ENCODE data around the gene TAB2. TPM values are rescaled to one million over a fixed set of nuclear protein-coding genes. Genes with fewer than 3 reads are reported as not detected.

The TAB2 gene
- total and polyA plus RNA-seq, 5 donors from 2014 or later, result 21.6 to 180 (median 22.3) TPM

DNA sequence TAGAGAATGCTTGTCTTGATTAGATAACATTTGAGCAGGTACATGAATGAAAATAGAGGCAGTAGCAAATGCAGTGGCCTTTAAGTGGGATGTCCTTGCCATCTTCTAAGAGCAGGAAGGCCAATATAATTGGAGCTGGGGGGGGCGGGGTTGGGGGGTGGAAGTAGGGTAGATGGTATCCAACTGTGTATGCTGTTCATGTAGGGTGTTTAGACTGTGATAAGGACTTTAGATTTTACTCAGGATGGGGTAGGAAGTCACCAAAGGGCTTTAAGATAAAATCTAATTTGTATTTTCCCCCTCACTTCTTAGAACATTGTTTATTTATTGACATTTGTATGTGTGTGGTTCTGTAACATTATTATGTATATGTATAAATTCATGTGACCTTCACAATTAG, 12.0 kb downstream of the TAB2 start:
- Mint-ChIP-seq H3K27me3 (no peaks in the 10 kb centered on the region), H3K9me3 (no peaks in the 10 kb centered on the region), H3K36me3 (no peaks in the 10 kb centered on the region), H3K27ac (peak overlapping the region; percentile 4 to 89 (median 78)), H3K4me3 (peak overlapping the region; percentile 55 to 89 (median 68)), H3K4me1 (peaks cover 68 to 99% (median 87%) of the 10 kb centered on the region in 4 donors)
- DNase-seq (peak in 1 of 3 donors; percentile 42), ATAC-seq (ENCODE audit: low read depth in 2 of 2) (no peak)
- Histone ChIP-seq H3K27me3 (ENCODE audit: control insufficient read depth, insufficient read depth, low read length) (no peaks in the 10 kb centered on the region), H3K9me3 (ENCODE audit: control insufficient read depth in 2 of 2, low read length in 2 of 2) (no peaks in the 10 kb centered on the region), H3K4me1 (ENCODE audit: control insufficient read depth, insufficient read depth, low read length, poor library complexity, severe bottlenecking) (peaks cover 98% of the 10 kb centered on the region), H3K27ac (ENCODE audit: insufficient read depth, low read length, poor library complexity, severe bottlenecking) (peak overlapping the region; percentile 48), H3K4me3 (ENCODE audit: low read depth, low read length) (peak overlapping the region; percentile 68), H3K36me3 (ENCODE audit: control insufficient read depth, insufficient read depth, low read length) (peaks cover 2% of the 10 kb centered on the region)

DNA sequence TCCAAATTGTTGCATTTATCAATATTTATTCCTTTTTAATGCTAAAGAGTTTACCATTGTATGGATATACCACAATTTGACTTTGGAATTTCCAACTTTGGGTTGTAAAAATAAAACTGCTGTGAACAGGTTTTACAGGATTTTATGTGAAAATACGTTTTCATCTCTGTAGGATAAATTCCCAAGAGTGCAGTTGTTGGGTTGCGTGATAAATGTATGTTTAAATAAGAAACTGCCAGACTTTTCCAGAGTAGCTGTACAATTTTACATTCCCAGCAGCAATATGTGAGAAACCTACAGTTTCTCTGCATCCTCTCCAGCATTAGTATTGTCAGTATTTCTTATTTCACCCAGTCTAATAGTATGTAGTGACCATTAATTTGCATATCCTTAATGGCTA, 12.6 kb downstream of the TAB2 start:
- Histone ChIP-seq H3K27me3 (ENCODE audit: control insufficient read depth, insufficient read depth, low read length) (no peaks in the 10 kb centered on the region), H3K36me3 (ENCODE audit: control insufficient read depth, insufficient read depth, low read length) (peaks cover 2% of the 10 kb centered on the region), H3K27ac (ENCODE audit: insufficient read depth, low read length, poor library complexity, severe bottlenecking) (peak overlapping the region; percentile 48), H3K4me1 (ENCODE audit: control insufficient read depth, insufficient read depth, low read length, poor library complexity, severe bottlenecking) (peaks cover 98% of the 10 kb centered on the region), H3K9me3 (ENCODE audit: control insufficient read depth in 2 of 2, low read length in 2 of 2) (no peaks in the 10 kb centered on the region), H3K4me3 (ENCODE audit: low read depth, low read length) (peak overlapping the region; percentile 68)
- no peak for DNase-seq
- no peaks in the 10 kb centered on the region for H3K27me3 Mint-ChIP-seq
- H3K36me3 Mint-ChIP-seq, result no peaks in the 10 kb centered on the region
- ATAC-seq (ENCODE audit: low read depth in 2 of 2), result no peak
- peak overlapping the region; percentile 54 to 81 (median 62) for H3K27ac Mint-ChIP-seq
- peaks cover 72 to 99% (median 87%) of the 10 kb centered on the region in 4 donors for H3K4me1 Mint-ChIP-seq
- H3K4me3 Mint-ChIP-seq, result peak overlapping the region; percentile 72 to 86 (median 75)
- no peaks in the 10 kb centered on the region for H3K9me3 Mint-ChIP-seq

DNA sequence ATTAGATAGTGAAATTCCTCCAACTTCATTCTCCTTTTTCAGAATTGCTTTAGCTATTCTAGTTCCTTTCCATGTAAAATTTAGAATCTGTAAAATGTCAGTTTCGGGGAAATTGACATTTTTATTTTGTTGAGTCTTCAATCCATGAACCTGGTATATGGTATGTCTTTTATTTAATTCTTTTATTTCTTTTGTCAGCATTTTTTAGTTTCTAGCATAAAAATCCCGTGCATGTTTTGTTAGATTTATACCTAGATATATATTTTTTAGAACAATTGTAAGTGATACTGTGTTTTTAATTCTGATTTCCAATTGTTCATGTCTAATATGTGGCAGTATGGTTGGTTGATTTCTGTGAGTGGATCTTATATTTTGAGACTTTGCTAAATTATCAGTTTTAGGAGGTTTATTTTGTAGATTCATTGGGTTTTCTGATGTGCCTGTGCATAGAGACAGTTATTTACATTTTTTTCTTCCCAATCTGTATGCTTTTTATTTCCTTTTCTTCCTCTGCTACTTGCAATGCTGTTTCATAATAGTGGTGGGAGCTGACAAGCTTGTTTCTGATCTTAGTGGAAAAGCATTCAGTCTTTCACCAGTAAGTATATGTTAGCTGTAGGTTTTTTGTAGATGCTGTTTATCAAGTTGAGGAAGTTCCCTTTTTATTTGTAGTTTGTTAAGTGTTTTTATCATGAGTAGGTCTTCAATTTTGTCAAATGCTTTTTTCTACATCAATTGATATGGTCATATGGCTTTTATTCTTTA, 13.7 kb downstream of the TAB2 start:
- H3K36me3 Mint-ChIP-seq, result no peaks in the 10 kb centered on the region
- Histone ChIP-seq H3K36me3 (ENCODE audit: control insufficient read depth, insufficient read depth, low read length) (no peaks in the 10 kb centered on the region), H3K9me3 (ENCODE audit: control insufficient read depth in 2 of 2, low read length in 2 of 2) (no peaks in the 10 kb centered on the region), H3K27me3 (ENCODE audit: control insufficient read depth, insufficient read depth, low read length) (no peaks in the 10 kb centered on the region), H3K27ac (ENCODE audit: insufficient read depth, low read length, poor library complexity, severe bottlenecking) (no peak overlapping the region), H3K4me1 (ENCODE audit: control insufficient read depth, insufficient read depth, low read length, poor library complexity, severe bottlenecking) (peaks cover 99% of the 10 kb centered on the region), H3K4me3 (ENCODE audit: low read depth, low read length) (peak overlapping the region; percentile 68)
- H3K4me3 Mint-ChIP-seq, result peak overlapping the region; percentile 72 to 86 (median 75)
- no peaks in the 10 kb centered on the region for H3K27me3 Mint-ChIP-seq
- ATAC-seq (ENCODE audit: low read depth in 2 of 2) (no peak), DNase-seq (no peak)
- peaks cover 75 to 99% (median 86%) of the 10 kb centered on the region in 4 donors for H3K4me1 Mint-ChIP-seq
- peak overlapping the region; percentile 57 to 62 (median 62) for H3K27ac Mint-ChIP-seq
- no peaks in the 10 kb centered on the region for H3K9me3 Mint-ChIP-seq

DNA sequence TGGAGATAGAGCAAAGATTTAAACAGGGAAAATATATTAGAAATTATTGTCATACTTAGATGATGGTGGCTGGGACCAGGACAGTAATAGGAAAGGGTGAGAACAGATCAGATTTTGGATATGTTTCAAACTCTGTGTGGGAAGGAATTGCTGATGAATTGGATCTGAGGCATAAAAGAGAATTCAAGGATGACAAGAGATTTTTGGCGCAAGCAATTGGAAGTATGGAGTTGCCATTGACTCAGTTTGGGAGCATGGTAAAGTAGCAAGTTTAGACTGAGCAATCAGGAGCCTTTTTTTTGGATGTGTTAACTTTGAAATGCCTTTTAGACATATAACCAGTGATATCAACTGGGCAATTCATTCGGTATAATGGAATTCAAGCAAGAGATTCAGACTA, 14.4 kb downstream of the TAB2 start:
- peak overlapping the region; percentile 72 to 86 (median 75) for H3K4me3 Mint-ChIP-seq
- peak overlapping the region; percentile 57 to 62 (median 62) for H3K27ac Mint-ChIP-seq
- H3K4me3 ChIP-seq (ENCODE audit: low read depth, low read length), result peak overlapping the region; percentile 68
- no peak for ATAC-seq (ENCODE audit: low read depth in 2 of 2)
- H3K27ac ChIP-seq (ENCODE audit: insufficient read depth, low read length, poor library complexity, severe bottlenecking), result no peak overlapping the region
- H3K27me3 Mint-ChIP-seq, result no peaks in the 10 kb centered on the region
- peaks cover 80 to 99% (median 88%) of the 10 kb centered on the region in 4 donors for H3K4me1 Mint-ChIP-seq
- no peaks in the 10 kb centered on the region for H3K9me3 ChIP-seq (ENCODE audit: control insufficient read depth in 2 of 2, low read length in 2 of 2)
- H3K4me1 ChIP-seq (ENCODE audit: control insufficient read depth, insufficient read depth, low read length, poor library complexity, severe bottlenecking), result peaks cover 100% of the 10 kb centered on the region
- H3K27me3 ChIP-seq (ENCODE audit: control insufficient read depth, insufficient read depth, low read length), result no peaks in the 10 kb centered on the region
- H3K36me3 ChIP-seq (ENCODE audit: control insufficient read depth, insufficient read depth, low read length), result no peaks in the 10 kb centered on the region
- H3K36me3 Mint-ChIP-seq, result no peaks in the 10 kb centered on the region
- no peak for DNase-seq
- no peaks in the 10 kb centered on the region for H3K9me3 Mint-ChIP-seq

DNA sequence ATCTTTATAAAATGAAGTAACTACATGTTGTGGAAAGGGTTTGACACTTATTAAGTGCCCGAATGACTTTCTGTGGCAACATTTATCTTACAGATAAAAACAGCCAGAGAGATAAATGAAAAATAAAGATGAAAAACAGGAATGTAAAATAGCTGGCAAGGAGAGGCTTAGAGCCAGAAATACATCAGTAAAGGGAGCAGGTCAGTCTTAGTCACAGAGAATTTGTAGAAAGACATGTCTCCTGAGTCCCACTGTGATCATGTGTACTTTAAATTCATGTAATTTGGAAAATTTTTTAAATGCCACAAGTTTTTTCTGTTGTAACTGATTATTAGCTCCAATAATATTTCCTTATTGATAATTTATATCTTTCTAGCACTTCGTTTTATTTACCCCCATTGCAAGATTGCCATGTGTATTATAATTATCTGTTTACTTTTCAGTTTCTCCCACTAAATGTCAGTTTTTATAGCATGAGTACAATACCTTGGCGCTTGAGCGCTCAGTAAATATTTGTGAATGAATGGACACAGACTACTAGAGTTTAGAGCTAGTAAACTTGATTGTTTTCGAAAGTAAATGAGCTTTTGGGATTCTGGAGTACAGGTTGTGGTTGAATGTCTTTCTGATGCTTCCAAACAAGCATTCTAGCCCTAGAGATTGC, 15.2 kb downstream of the TAB2 start:
- Mint-ChIP-seq H3K4me3 (peak overlapping the region; percentile 72 to 86 (median 75)), H3K9me3 (no peaks in the 10 kb centered on the region), H3K27me3 (no peaks in the 10 kb centered on the region), H3K36me3 (no peaks in the 10 kb centered on the region), H3K27ac (peak overlapping the region; percentile 15 to 62 (median 45)), H3K4me1 (peaks cover 83 to 97% (median 88%) of the 10 kb centered on the region in 4 donors)
- peaks cover 100% of the 10 kb centered on the region for H3K4me1 ChIP-seq (ENCODE audit: control insufficient read depth, insufficient read depth, low read length, poor library complexity, severe bottlenecking)
- H3K27me3 ChIP-seq (ENCODE audit: control insufficient read depth, insufficient read depth, low read length), result no peaks in the 10 kb centered on the region
- DNase-seq (no peak), ATAC-seq (ENCODE audit: low read depth in 2 of 2) (no peak)
- no peaks in the 10 kb centered on the region for H3K9me3 ChIP-seq (ENCODE audit: control insufficient read depth in 2 of 2, low read length in 2 of 2)
- peak overlapping the region; percentile 30 for H3K27ac ChIP-seq (ENCODE audit: insufficient read depth, low read length, poor library complexity, severe bottlenecking)
- H3K4me3 ChIP-seq (ENCODE audit: low read depth, low read length), result peak overlapping the region; percentile 68
- no peaks in the 10 kb centered on the region for H3K36me3 ChIP-seq (ENCODE audit: control insufficient read depth, insufficient read depth, low read length)

DNA sequence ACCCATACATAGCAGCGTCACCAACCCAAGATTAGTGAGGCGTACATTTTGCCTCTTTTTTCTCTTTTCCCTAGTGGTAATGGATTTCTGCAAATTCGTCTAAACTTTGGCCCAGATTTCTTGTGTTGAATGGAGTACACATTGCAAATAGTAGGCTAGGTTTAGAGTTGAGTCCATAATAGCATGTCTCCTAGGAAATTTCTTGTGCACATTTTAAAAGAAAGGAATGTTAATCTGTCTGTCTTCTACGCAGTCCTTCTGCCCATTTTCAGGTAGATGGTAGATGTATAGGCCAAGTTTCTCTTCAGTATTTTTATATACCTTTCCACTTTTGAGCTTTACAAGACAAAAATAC, 15.7 kb downstream of the TAB2 start:
- no peak for ATAC-seq (ENCODE audit: low read depth in 2 of 2)

DNA sequence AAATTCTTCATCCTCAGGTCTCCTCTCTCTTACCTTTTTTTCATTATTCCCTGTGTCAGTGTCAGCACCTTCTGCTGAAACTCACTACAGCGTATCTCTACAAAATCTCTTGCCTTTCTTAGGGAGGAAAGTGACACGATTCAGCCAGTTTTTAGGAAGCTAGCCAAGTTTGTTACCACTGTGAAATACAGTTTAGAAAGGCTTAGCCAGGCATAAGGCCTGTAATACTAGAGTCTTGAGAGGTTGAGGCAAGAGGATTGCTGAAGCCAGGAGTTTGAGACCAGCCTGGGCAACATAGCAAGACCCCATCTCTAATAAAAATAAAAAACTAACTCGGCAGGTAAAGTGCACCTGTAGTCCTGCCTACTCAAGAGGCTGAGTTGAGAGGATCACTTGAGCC, 16.7 kb downstream of the TAB2 start:
- H3K4me1 ChIP-seq (ENCODE audit: control insufficient read depth, insufficient read depth, low read length, poor library complexity, severe bottlenecking), result peaks cover 100% of the 10 kb centered on the region
- no peaks in the 10 kb centered on the region for H3K27me3 ChIP-seq (ENCODE audit: control insufficient read depth, insufficient read depth, low read length)
- peaks cover 9% of the 10 kb centered on the region for H3K36me3 Mint-ChIP-seq
- H3K4me1 Mint-ChIP-seq, result peaks cover 80 to 95% (median 89%) of the 10 kb centered on the region in 4 donors
- peak overlapping the region; percentile 26 for H3K27ac ChIP-seq (ENCODE audit: insufficient read depth, low read length, poor library complexity, severe bottlenecking)
- peak overlapping the region; percentile 37 to 85 (median 60) for H3K4me3 Mint-ChIP-seq
- peak overlapping the region in 2 of 3 donors; percentile 38 to 67 for H3K27ac Mint-ChIP-seq
- ATAC-seq (ENCODE audit: low read depth in 2 of 2), result no peak
- no peaks in the 10 kb centered on the region for H3K9me3 ChIP-seq (ENCODE audit: control insufficient read depth in 2 of 2, low read length in 2 of 2)
- H3K27me3 Mint-ChIP-seq, result no peaks in the 10 kb centered on the region
- no peak for DNase-seq
- peak overlapping the region; percentile 68 for H3K4me3 ChIP-seq (ENCODE audit: low read depth, low read length)
- no peaks in the 10 kb centered on the region for H3K36me3 ChIP-seq (ENCODE audit: control insufficient read depth, insufficient read depth, low read length)
- peaks cover 0 to 5% (median 0%) of the 10 kb centered on the region in 7 donors for H3K9me3 Mint-ChIP-seq

More for the DNA sequence above, 15.7 kb downstream of the TAB2 start:
- no peaks in the 10 kb centered on the region for H3K36me3 ChIP-seq (ENCODE audit: control insufficient read depth, insufficient read depth, low read length)
- Mint-ChIP-seq H3K36me3 (peaks cover 2% of the 10 kb centered on the region), H3K9me3 (no peaks in the 10 kb centered on the region), H3K4me3 (peak overlapping the region; percentile 55 to 86 (median 70)), H3K27me3 (no peaks in the 10 kb centered on the region), H3K27ac (peak overlapping the region in 2 of 3 donors; percentile 31 to 62), H3K4me1 (peaks cover 82 to 97% (median 91%) of the 10 kb centered on the region in 4 donors)
- H3K9me3 ChIP-seq (ENCODE audit: control insufficient read depth in 2 of 2, low read length in 2 of 2), result no peaks in the 10 kb centered on the region
- H3K27ac ChIP-seq (ENCODE audit: insufficient read depth, low read length, poor library complexity, severe bottlenecking), result peak overlapping the region; percentile 30
- DNase-seq, result no peak
- no peaks in the 10 kb centered on the region for H3K27me3 ChIP-seq (ENCODE audit: control insufficient read depth, insufficient read depth, low read length)
- peaks cover 100% of the 10 kb centered on the region for H3K4me1 ChIP-seq (ENCODE audit: control insufficient read depth, insufficient read depth, low read length, poor library complexity, severe bottlenecking)
- peak overlapping the region; percentile 68 for H3K4me3 ChIP-seq (ENCODE audit: low read depth, low read length)

Data from CD4-positive, CD25-positive, alpha-beta regulatory T cell (primary cell).